IMR-90 (cell line): ENCODE data around the gene SPRR2A. TPM values are rescaled to one million over a fixed set of nuclear protein-coding genes. Genes with fewer than 3 reads are reported as not detected.

Experiments
- ATAC-seq: fragments of 200-7000 bp; cut with Tn5 transposase; 2 replicates; pipeline ENCODE4 v1.9.1; 2020; ENCODE audit warnings: low read depth, mild to moderate bottlenecking, moderate library complexity
- BruUV-seq: library from RNA; stranded (reverse); fragments of 400-500 nt; replicated peaks from 2 replicates; lab custom pipeline; 2021; lab: Mats Ljungman, UMichigan
- CTCF ChIA-PET: fragments of 300-600 bp; formaldehyde crosslinking; extraction: SDS; loops from one replicate; lab custom pipeline; 2021; ENCODE audit warnings: antibody characterized with exemption; lab: Yijun Ruan, JAX
- POLR2A ChIA-PET: fragments of 300-600 bp; sonication (Branson Sonifier 250); formaldehyde crosslinking; loops from one replicate; lab custom pipeline; 2022; ENCODE audit warnings: antibody characterized with exemption; ENCODE audit not compliant: unreplicated experiment; lab: Charles Lee
- DNase-seq: peaks from one replicate; pipeline ENCODE4 v3.0.0; 2013
- H2AFZ ChIP-seq: replicated peaks from 2 replicates; pipeline ENCODE3; 2013; ENCODE audit warnings: low read length, mild to moderate bottlenecking; ENCODE audit not compliant: poor library complexity
- H2AK5ac ChIP-seq: 2 replicates; pipeline ENCODE4 v1.6.1; 2013; ENCODE audit warnings: low read depth, low read length, inconsistent platforms
- H2AK9ac ChIP-seq: replicated peaks from 2 replicates; pipeline ENCODE3; 2013; ENCODE audit warnings: mild to moderate bottlenecking, low read depth, low read length, moderate library complexity; ENCODE audit not compliant: poor library complexity
- H2BK120ac ChIP-seq: 2 replicates; pipeline ENCODE4 v1.6.1; 2013; ENCODE audit warnings: low read depth, low read length, inconsistent platforms
- H2BK15ac ChIP-seq: 3 replicates; pipeline ENCODE4 v1.6.1; 2013; ENCODE audit warnings: low read depth, low read length, inconsistent platforms
- H2BK20ac ChIP-seq: 2 replicates; pipeline ENCODE4 v1.6.1; 2013; ENCODE audit warnings: low read depth, mild to moderate bottlenecking, inconsistent platforms, low read length, moderate library complexity
- H2BK5ac ChIP-seq: 2 replicates; pipeline ENCODE4 v1.6.1; 2013; ENCODE audit warnings: mild to moderate bottlenecking, low read depth, low read length, inconsistent platforms; ENCODE audit not compliant: poor library complexity, severe bottlenecking
- H3K14ac ChIP-seq: replicated peaks from 2 replicates; pipeline ENCODE4 v1.6.1; 2013; ENCODE audit warnings: low read depth, low read length, inconsistent platforms
- H3K18ac ChIP-seq: 2 replicates; pipeline ENCODE4 v1.6.1; 2013; ENCODE audit warnings: low read depth, low read length, control low read depth
- H3K23ac ChIP-seq: 2 replicates; pipeline ENCODE4 v1.6.1; 2013; ENCODE audit warnings: low read depth, low read length, inconsistent platforms
- H3K27ac ChIP-seq: 2 replicates; pipeline ENCODE4 v1.5.1; 2013; ENCODE audit warnings: mild to moderate bottlenecking, control low read depth, low read length; ENCODE audit not compliant: insufficient read depth
- H3K27me3 ChIP-seq: 2 replicates; pipeline ENCODE4 v1.6.1; 2013; ENCODE audit warnings: low read length; ENCODE audit not compliant: control insufficient read depth, insufficient read depth
- H3K36me3 ChIP-seq: 2 replicates; pipeline ENCODE4 v1.6.1; 2013; ENCODE audit warnings: low read length, mixed read lengths; ENCODE audit not compliant: control insufficient read depth, insufficient read depth
- H3K4ac ChIP-seq: 2 replicates; pipeline ENCODE4 v1.6.1; 2013; ENCODE audit warnings: low read depth, low read length, inconsistent platforms
- H3K4me1 ChIP-seq: 2 replicates; pipeline ENCODE4 v1.6.1; 2013; ENCODE audit warnings: low read length, mixed read lengths; ENCODE audit not compliant: control insufficient read depth, insufficient read depth
- H3K4me2 ChIP-seq: 2 replicates; pipeline ENCODE4 v1.6.1; 2013; ENCODE audit warnings: low read depth, mild to moderate bottlenecking, control low read depth, low read length, moderate library complexity
- H3K4me3 ChIP-seq: 2 replicates; pipeline ENCODE4 v1.5.1; 2013; ENCODE audit warnings: low read depth, mild to moderate bottlenecking, control low read depth, low read length, moderate library complexity; ENCODE audit not compliant: insufficient read depth
- H3K56ac ChIP-seq: 2 replicates; pipeline ENCODE4 v1.6.1; 2013; ENCODE audit warnings: low read length, inconsistent platforms; ENCODE audit not compliant: insufficient read depth; ENCODE audit errors: extremely low read depth
- H3K79me1 ChIP-seq, 2 experiments: 2 replicates each; pipeline ENCODE4 v1.6.1; 2013; ENCODE audit warnings: low read length in 2 of 2, inconsistent platforms in 1 of 2, low read depth in 1 of 2
- H3K9ac ChIP-seq: 2 replicates; pipeline ENCODE4 v1.6.1; 2013; ENCODE audit warnings: low read depth, low read length, control low read depth
- H3K9me1 ChIP-seq: 2 replicates; pipeline ENCODE4 v1.6.1; 2013; ENCODE audit warnings: low read length, inconsistent platforms; ENCODE audit not compliant: insufficient read depth
- H3K9me3 ChIP-seq: 2 replicates; pipeline ENCODE4 v1.6.1; 2013; ENCODE audit warnings: low read length; ENCODE audit not compliant: control insufficient read depth, insufficient read depth
- H4K20me1 ChIP-seq: 2 replicates; pipeline ENCODE4 v1.6.1; 2013; ENCODE audit warnings: low read length, inconsistent platforms; ENCODE audit not compliant: insufficient read depth
- H4K5ac ChIP-seq: 2 replicates; pipeline ENCODE4 v1.6.1; 2013; ENCODE audit warnings: mild to moderate bottlenecking, low read depth, low read length, control low read depth
- H4K8ac ChIP-seq, 2 experiments: 2 replicates each; pipeline ENCODE4 v1.6.1; 2013; ENCODE audit warnings: low read depth in 2 of 2, low read length in 2 of 2, control low read depth in 1 of 2, inconsistent platforms in 1 of 2
- H4K91ac ChIP-seq: 2 replicates; pipeline ENCODE4 v1.6.1; 2013; ENCODE audit warnings: low read depth, low read length, inconsistent platforms; ENCODE audit not compliant: insufficient read depth
- CEBPB ChIP-seq: IDR thresholded peaks from 2 replicates; pipeline ENCODE4 v1.6.1; 2012; ENCODE audit warnings: low read depth, low read length, improper control_type of control experiment
- ELK1 ChIP-seq: fragments of 150-350 bp; IDR thresholded peaks from 2 replicates; pipeline ENCODE4 v1.6.1; 2016; ENCODE audit warnings: low read depth, mild to moderate bottlenecking, low read length, moderate library complexity, borderline replicate concordance
- FOS ChIP-seq: fragments of 150-350 bp; IDR thresholded peaks from 2 replicates; pipeline ENCODE4 v1.6.1; 2016; ENCODE audit warnings: low read depth, low read length
- MAFK ChIP-seq: IDR thresholded peaks from 2 replicates; pipeline ENCODE4 v1.6.1; 2012; ENCODE audit warnings: low read depth, low read length, improper control_type of control experiment
- MAZ ChIP-seq: IDR thresholded peaks from 2 replicates; pipeline ENCODE4 v1.6.1; 2012; ENCODE audit warnings: low read depth, mild to moderate bottlenecking, low read length, improper control_type of control experiment, moderate library complexity, borderline replicate concordance
- NFE2L2 ChIP-seq: fragments of 150-350 bp; IDR thresholded peaks from 2 replicates; pipeline ENCODE4 v1.6.1; 2016; ENCODE audit warnings: low read depth, mild to moderate bottlenecking, low read length
- POLR2A ChIP-seq: IDR thresholded peaks from 2 replicates; pipeline ENCODE4 v1.6.1; 2012; ENCODE audit warnings: mild to moderate bottlenecking, low read depth, low read length
- RAD21 ChIP-seq: IDR thresholded peaks from 2 replicates; pipeline ENCODE4 v1.6.1; 2012; ENCODE audit warnings: low read length, improper control_type of control experiment
- RFX5 ChIP-seq: IDR thresholded peaks from 2 replicates; pipeline ENCODE4 v1.8.0; 2012; ENCODE audit warnings: low read depth, mild to moderate bottlenecking, low read length, moderate library complexity
- SMC3 ChIP-seq: fragments of 150-350 bp; IDR thresholded peaks from 2 replicates; pipeline ENCODE4 v1.6.1; 2016; ENCODE audit warnings: low read depth, mild to moderate bottlenecking, antibody characterized with exemption, low read length, moderate library complexity
- dilution Hi-C: fragments of 300-500 bp; cut with HindIII; formaldehyde crosslinking; loops from one replicate; pipeline ENCODE4 v1.14.3; 2018; ENCODE audit warnings: low sequenced_read_pairs; ENCODE audit not compliant: unreplicated experiment
- in situ Hi-C: fragments of 300-500 bp; cut with MboI; formaldehyde crosslinking; loops from 3 replicates; pipeline ENCODE4 v1.14.3; 2019; ENCODE audit warnings: low sequenced_read_pairs, inconsistent platforms, mixed read lengths
- intact Hi-C: fragments of 100-400 bp; cut with micrococcal nuclease; formaldehyde crosslinking; loops from 2 replicates; pipeline ENCODE4 v1.10.0; 2022
- polyA plus RNA-seq, 3 experiments: library from polyadenylated mRNA; depleted of rRNA; stranded (reverse); fragments of >200 nt; gene quantifications; 2 replicates each; pipeline ENCODE4 v1.2.3, GENCODE V29; 2012; ENCODE audit warnings: low replicate concordance in 1 of 3
- total RNA-seq: library from RNA; depleted of rRNA; stranded (reverse); fragments of >200 nt; gene quantifications from 2 replicates; pipeline ENCODE4 v1.2.3, GENCODE V29; 2012

The SPRR2A gene
- total and polyA plus RNA-seq, 2 of the 4 experiments (the other 2 are of a cell fraction) = not detected

GRCh38 chr1:153095764-153096163 is 38.5 kb upstream of the SPRR2A start:
- intact Hi-C loops = no loop called here
- Histone ChIP-seq H3K14ac (no peak overlapping the region), H3K4me1 (no peaks in the 10 kb centered on the region), H4K5ac (no peak overlapping the region), H2BK20ac (no peak overlapping the region), H3K18ac (no peak overlapping the region), H3K79me1 (no peaks in the 10 kb centered on the region), H3K4me3 (no peak overlapping the region), H3K56ac (no peak overlapping the region), H3K27ac (no peak overlapping the region), H2BK5ac (no peak overlapping the region), H3K4me2 (no peak overlapping the region), H3K9ac (no peak overlapping the region), H3K9me1 (no peaks in the 10 kb centered on the region), H3K27me3 (no peaks in the 10 kb centered on the region), H2AK9ac (no peak overlapping the region), H3K36me3 (no peaks in the 10 kb centered on the region), H4K20me1 (no peaks in the 10 kb centered on the region), H4K8ac (no peak overlapping the region), H3K9me3 (no peaks in the 10 kb centered on the region), H3K4ac (no peak overlapping the region), H2BK15ac (no peak overlapping the region), H4K91ac (no peak overlapping the region), H2AK5ac (no peak overlapping the region), H3K23ac (no peak overlapping the region), H2BK120ac (no peak overlapping the region), H2AFZ (no peak overlapping the region)
- in situ Hi-C loops = no loop called here
- ATAC-seq (no peak), DNase-seq (no peak)
- CTCF ChIA-PET = no interaction called here
- POLR2A ChIA-PET = no interaction called here
- no TSS peak for BruUV-seq
- TF ChIP-seq ELK1 = no peak
- TF ChIP-seq POLR2A = no peak
- no peak for TF ChIP-seq CEBPB
- TF ChIP-seq RAD21 = no peak
- no peak for TF ChIP-seq NFE2L2
- TF ChIP-seq FOS = no peak
- TF ChIP-seq SMC3 = no peak
- TF ChIP-seq MAFK = no peak
- TF ChIP-seq RFX5 = no peak
- no peak for TF ChIP-seq MAZ
- dilution Hi-C loops = no loop called here
